HG02840 (cell line): ENCODE measurements around the gene DNAH5.

Source experiments
- ATAC-seq: cut with Tn5 transposase; IDR thresholded peaks from one replicate; pipeline ENCODE4 v1.9.1; 2021; ENCODE audit warnings: mild to moderate bottlenecking, moderate library complexity, moderate number of reproducible peaks; ENCODE audit not compliant: unreplicated experiment, low FRiP score

Gene DNAH5

GRCh38 chr5:13945271-13945670 lies 783 bp upstream of the DNAH5 start:
- no peak for ATAC-seq

- ATAC-seq = no peak
Observed at GRCh38 chr5:13943676-13944075, 812 bp downstream of the DNAH5 start.

GRCh38 chr5:13941468-13941867 lies 3.0 kb downstream of the DNAH5 start:
- ATAC-seq = no peak

GRCh38 chr5:13939638-13940037 lies 4.8 kb downstream of the DNAH5 start:
- no peak for ATAC-seq

GRCh38 chr5:13934921-13935320 lies 9.6 kb downstream of the DNAH5 start:
- ATAC-seq = no peak

GRCh38 chr5:13934125-13934524 lies 10.4 kb downstream of the DNAH5 start:
- ATAC-seq = no peak

- ATAC-seq = no peak
Observed at GRCh38 chr5:13932561-13932960, 11.9 kb downstream of the DNAH5 start.

- ATAC-seq = no peak
Observed at GRCh38 chr5:13932011-13932410, 12.5 kb downstream of the DNAH5 start.

- no peak for ATAC-seq
Observed at GRCh38 chr5:13930541-13931171, 13.8 kb downstream of the DNAH5 start.

GRCh38 chr5:13926731-13927130 lies 17.8 kb downstream of the DNAH5 start:
- ATAC-seq = no peak

- no peak for ATAC-seq
Observed at GRCh38 chr5:13921578-13921977, 22.9 kb downstream of the DNAH5 start.

GRCh38 chr5:13919786-13920185 lies 24.7 kb downstream of the DNAH5 start:
- no peak for ATAC-seq

- ATAC-seq = no peak
Observed at GRCh38 chr5:13919087-13919486, 25.4 kb downstream of the DNAH5 start.

- ATAC-seq = no peak
Observed at GRCh38 chr5:13917061-13917460, 27.4 kb downstream of the DNAH5 start.

GRCh38 chr5:13913962-13914361 lies 30.5 kb downstream of the DNAH5 start:
- ATAC-seq = no peak

- no peak for ATAC-seq
Observed at GRCh38 chr5:13910637-13911288, 33.7 kb downstream of the DNAH5 start.

GRCh38 chr5:13910201-13910600 lies 34.3 kb downstream of the DNAH5 start:
- ATAC-seq = no peak

GRCh38 chr5:13909271-13909670 lies 35.2 kb downstream of the DNAH5 start:
- ATAC-seq = no peak

GRCh38 chr5:13898569-13898968 lies 45.9 kb downstream of the DNAH5 start:
- ATAC-seq = no peak

- no peak for ATAC-seq
Observed at GRCh38 chr5:13878357-13878756, 66.1 kb downstream of the DNAH5 start.

GRCh38 chr5:13866792-13867191 lies 77.7 kb downstream of the DNAH5 start:
- no peak for ATAC-seq

GRCh38 chr5:13865312-13865711 lies 79.2 kb downstream of the DNAH5 start:
- no peak for ATAC-seq
